Measurements from ENCODE around the gene PTBP2.

GRCh38 chr1:96790599-96790998, 69.0 kb downstream of the PTBP2 start:
- TF ChIP-seq, protein P1, sequence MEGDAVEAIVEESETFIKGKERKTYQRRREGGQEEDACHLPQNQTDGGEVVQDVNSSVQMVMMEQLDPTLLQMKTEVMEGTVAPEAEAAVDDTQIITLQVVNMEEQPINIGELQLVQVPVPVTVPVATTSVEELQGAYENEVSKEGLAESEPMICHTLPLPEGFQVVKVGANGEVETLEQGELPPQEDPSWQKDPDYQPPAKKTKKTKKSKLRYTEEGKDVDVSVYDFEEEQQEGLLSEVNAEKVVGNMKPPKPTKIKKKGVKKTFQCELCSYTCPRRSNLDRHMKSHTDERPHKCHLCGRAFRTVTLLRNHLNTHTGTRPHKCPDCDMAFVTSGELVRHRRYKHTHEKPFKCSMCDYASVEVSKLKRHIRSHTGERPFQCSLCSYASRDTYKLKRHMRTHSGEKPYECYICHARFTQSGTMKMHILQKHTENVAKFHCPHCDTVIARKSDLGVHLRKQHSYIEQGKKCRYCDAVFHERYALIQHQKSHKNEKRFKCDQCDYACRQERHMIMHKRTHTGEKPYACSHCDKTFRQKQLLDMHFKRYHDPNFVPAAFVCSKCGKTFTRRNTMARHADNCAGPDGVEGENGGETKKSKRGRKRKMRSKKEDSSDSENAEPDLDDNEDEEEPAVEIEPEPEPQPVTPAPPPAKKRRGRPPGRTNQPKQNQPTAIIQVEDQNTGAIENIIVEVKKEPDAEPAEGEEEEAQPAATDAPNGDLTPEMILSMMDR (IDR thresholded peaks at IDR 0.05; ENCODE audit: low read depth, low read length) = no peak
- TF ChIP-seq EZH2phosphoT487 (IDR thresholded peaks at IDR 0.05; ENCODE audit: low read depth) = no peak

Measured in OCI-LY3 (cell line).